ENCODE results near the gene SEMA4G.

Gene SEMA4G

GRCh38 chr10:101007915-101008822 is 38.9 kb downstream of the SEMA4G start:
- no peak for DNase-seq

GRCh38 chr10:101008823-101009423 is 39.6 kb downstream of the SEMA4G start:
- no peak for DNase-seq

GRCh38 chr10:101010329-101010728 is 41.0 kb downstream of the SEMA4G start:
- no peak for DNase-seq

- no peak for DNase-seq
These were observed 42.5 kb downstream of the SEMA4G start for GRCh38 chr10:101011517-101012423.

- DNase-seq, result peak; percentile 46
These were observed 43.4 kb downstream of the SEMA4G start for GRCh38 chr10:101012525-101013364.

GRCh38 chr10:101013365-101013825 is 44.1 kb downstream of the SEMA4G start:
- DNase-seq, result no peak

GRCh38 chr10:101014230-101014884 is 45.1 kb downstream of the SEMA4G start:
- peak; percentile 31 for DNase-seq

GRCh38 chr10:101014966-101015581 is 45.8 kb downstream of the SEMA4G start:
- DNase-seq, result no peak

- no peak for DNase-seq
These were observed 46.3 kb downstream of the SEMA4G start for GRCh38 chr10:101015582-101015973.

GRCh38 chr10:101016814-101017213 is 47.5 kb downstream of the SEMA4G start:
- no peak for DNase-seq

- no peak for DNase-seq
These were observed 48.9 kb downstream of the SEMA4G start for GRCh38 chr10:101018118-101018599.

- peak; percentile 41 for DNase-seq
These were observed 49.5 kb downstream of the SEMA4G start for GRCh38 chr10:101018600-101019439.
